GM19324 (cell line): ENCODE measurements around the gene MIA.
A peak's percentile ranks its signal among the peaks of the same experiment; 100 is the strongest.
"Not testable (repeated sequence)": the region's sequence is repeated elsewhere in the genome, so short reads cannot be mapped to it uniquely, and the experiment has no call there.

Experiments used
- ATAC-seq: cut with Tn5 transposase; IDR thresholded peaks from one replicate; pipeline ENCODE4 v1.9.1; 2021; ENCODE audit warnings: mild to moderate bottlenecking, moderate library complexity; ENCODE audit not compliant: unreplicated experiment, low FRiP score

The MIA gene

DNA sequence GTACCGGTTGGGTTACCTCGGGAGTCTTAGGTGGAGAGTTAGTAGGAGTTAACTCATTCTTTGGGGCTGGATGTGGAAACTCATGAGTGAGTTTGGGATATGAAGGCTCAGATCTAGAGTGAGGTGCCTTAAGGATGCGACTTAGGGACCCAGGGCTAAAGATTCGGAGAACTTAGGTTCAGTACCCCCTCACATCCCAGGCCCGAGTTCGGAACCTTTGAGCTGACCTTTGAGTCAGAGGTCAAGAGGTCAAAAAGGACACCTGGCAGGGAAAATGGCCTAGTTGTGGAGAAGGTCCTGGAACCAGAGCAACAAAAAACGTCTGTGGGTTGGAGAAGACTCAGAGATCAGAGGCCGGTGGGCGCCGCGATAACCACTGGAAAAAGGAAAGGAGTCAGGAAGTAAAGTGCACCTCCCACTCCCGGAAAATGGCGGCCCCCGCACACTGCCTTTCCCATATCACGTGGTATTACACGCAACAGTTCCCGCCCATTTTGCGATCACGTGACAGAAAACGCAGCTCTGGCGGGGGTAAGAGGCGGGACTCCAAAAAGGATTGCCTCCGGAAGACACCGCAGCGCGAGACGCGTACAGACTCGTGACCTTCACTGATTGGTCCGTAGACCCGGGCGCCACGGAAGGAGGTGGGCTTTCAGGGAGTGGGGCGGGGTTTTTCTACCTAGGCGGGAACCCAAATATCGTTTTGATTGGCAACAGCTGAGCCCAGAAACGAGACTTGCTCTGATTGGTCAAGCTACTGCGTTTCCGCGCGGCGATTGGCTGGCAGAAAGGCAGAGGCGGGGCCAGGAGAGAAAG is 25.1 kb upstream of the MIA start, which contains the start of gene ACTMAP:
Gene ACTMAP (minus strand): TSS at position 420 of the 816 bp plus-strand sequence. CDS start 674 bp downstream, outside the sequence.
- peak; percentile 86 for ATAC-seq

DNA sequence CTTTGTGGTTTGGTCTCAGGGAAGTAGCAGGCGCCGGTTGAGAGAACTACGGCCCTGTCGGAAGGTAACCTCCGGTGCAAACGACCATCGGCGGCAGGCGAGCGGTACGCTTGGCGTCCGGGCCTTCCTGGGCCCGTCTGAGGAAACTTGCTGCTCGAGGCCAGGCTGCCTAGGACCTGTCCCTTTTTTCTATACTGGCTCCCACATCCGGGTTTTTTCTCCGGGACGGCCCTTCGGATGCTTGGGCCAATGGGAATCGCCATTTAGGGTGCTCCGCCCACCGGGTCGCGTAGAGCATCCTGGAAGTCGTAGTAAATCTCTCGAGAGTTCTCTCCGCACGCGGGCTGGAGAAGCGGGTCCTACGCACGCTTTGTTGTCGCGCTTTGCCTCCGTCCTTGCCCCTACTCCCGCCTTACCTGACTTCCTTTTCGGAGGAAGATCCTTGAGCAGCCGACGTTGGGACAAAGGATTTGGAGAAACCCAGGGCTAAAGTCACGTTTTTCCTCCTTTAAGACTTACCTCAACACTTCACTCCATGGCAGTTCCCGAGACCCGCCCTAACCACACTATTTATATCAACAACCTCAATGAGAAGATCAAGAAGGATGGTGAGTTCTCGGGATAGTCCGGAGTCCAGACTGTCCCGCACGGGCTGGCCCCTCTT is 24.3 kb upstream of the MIA start, which contains the start of gene SNRPA:
Gene SNRPA (plus strand): TSS at position 330 of the 664 bp plus-strand sequence. CDS start 206 bp downstream, at position 536.
- ATAC-seq, result peak; percentile 76

DNA sequence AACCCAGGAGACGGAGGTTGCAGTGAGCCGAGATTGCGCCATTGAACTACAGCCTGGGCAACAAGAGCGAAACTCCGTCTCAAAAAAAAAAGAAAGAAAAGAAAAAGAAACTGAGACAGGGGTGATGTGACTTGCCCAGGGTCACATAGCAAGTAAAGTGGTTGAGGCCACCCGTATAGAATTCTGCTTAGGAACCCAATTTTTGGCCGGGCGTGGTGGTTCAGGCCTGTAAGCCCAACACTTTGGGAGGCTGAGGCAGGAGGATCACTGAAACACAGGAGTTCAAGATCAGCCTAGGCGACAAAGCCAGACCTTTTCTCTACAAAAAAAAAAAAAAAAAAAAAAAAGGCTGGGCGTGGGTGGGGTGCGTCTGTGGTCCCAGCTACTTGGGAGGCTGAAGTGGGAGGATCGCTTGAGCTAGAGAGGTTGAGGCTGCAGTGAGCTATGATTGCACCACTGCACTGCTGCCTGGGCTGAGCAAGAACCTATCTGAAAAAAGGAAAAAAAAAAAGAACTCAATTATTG is 23.0 kb upstream of the MIA start:
- ATAC-seq, result no peak

DNA sequence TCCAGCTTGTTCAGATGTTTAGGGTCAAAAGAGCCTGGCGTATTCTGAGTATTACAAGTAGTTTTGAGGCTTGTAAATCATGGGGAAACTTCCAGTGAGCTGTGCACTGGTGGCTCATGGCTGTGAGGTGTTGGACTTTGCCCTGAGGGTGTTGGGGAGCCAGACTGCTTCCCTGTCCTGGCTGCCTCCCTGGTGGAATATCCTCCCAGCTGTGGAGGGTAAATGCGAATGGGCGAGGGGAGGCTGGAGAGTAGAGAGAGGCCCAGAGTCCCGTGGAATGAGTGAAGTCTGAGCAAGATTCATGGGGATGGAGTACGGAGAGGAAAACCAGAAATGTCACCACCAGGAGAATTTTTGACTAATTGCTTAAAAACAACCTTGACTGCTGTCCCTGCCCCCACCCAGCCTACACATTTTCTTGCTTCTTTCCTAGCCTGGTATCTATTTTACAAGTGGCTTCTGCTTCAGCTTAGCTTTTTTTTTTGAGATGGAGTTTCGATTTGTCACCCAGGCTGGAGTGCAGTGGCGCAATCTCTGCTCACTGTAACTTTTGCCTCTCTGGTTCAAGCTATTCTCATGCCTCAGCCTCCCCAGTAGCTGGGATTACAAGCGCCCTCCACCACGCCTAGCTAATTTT is 20.6 kb upstream of the MIA start:
- ATAC-seq, result no peak

DNA sequence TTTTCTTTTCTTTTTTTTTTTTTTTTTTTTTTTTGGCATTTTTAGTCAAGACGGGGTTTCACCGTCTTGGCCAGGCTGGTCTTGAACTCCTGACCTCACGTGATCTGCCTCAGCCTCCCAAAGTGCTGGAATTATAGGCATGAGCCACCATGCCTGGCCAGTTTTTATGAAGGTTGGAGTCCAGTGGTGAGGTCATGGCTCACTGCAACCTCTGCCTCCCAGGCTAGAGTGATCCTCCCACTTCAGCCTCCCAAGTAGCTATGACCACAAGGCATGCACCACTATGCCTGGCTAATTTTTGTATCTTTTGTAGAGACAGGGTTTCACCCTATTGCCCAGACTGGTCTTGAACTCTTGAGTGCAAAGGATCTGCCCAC is 20.1 kb upstream of the MIA start:
- no peak for ATAC-seq

DNA sequence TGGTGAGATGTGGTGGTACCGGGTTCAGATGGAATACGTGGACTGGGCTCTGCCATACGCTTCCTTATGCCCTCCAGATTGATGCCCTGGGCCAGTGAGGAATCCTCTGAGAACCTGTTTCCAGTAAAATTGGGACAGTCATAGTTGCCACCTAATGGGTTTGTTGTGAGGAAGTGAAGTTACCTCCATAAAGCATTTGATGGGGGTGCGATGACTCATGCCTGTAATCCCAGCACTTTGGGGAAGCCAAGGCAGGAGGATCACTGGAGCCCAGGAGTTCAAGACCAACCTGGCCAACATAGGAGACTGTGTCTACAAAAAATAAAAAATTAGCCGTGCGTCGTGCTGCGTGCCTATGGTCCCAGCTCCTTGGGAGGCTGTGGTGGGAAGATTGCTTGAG is 19.5 kb upstream of the MIA start:
- ATAC-seq, result no peak

DNA sequence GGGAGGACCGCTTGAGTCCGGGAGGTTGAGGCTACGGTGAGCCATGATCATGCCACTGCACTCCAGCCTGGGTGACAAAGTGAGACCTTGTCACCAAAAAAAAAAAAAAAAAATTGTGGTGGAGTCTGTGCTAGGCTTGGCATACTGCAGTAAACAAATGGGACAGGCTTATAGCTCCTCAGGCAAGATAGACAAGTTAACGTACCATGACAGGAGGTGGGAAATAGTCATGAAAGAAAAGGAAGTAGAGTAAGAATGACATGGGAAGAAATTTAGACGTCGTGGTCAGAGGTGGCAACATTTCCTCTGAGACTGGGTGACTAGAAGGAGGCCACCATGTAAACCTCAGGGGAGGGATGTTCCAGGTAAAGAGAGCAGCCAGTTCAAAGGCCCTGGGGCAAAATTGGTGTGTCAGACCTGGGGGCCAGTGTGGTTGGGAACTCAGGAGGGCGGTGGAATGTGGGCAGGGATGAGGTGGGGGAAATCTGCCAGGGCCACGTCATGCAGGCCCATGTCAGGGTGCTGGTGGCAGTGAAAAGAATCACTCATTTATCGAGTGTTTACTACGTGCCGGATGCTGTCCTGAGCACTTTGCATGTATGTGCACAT is 18.7 kb upstream of the MIA start:
- ATAC-seq, result no peak

DNA sequence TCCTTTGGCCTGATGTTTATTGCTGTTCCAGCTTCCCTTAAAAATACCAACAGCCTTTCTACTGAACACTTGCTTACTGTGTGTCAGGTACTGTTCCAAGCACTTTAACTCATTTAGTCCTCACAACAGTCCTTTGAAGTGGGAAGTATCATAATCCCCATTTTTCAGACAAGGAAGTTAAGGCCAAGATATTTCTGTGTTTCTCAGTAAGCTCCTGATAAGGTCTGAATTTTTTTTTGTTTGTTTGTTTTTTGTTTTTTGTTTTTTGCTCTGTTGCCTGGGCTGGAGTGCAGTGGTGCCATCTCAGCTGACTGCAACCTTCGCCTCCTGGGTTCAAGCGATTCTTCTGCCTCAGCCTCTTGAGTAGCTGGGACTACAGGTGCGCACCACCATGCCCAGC is 16.8 kb upstream of the MIA start:
- ATAC-seq, result no peak

DNA sequence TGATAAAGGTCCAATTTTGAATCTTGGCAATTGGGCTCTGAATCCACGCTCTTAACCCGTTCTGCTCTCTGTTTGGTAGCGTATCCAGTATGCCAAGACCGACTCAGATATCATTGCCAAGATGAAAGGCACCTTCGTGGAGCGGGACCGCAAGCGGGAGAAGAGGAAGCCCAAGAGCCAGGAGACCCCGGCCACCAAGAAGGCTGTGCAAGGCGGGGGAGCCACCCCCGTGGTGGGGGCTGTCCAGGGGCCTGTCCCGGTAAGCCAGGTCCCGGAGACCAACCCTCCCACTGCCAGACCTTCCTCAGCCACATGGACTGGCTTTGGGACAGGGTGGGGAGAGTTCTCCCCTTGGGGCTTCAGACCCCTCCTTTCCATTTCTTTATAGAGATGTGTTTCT is 16.0 kb upstream of the MIA start:
- no peak for ATAC-seq

DNA sequence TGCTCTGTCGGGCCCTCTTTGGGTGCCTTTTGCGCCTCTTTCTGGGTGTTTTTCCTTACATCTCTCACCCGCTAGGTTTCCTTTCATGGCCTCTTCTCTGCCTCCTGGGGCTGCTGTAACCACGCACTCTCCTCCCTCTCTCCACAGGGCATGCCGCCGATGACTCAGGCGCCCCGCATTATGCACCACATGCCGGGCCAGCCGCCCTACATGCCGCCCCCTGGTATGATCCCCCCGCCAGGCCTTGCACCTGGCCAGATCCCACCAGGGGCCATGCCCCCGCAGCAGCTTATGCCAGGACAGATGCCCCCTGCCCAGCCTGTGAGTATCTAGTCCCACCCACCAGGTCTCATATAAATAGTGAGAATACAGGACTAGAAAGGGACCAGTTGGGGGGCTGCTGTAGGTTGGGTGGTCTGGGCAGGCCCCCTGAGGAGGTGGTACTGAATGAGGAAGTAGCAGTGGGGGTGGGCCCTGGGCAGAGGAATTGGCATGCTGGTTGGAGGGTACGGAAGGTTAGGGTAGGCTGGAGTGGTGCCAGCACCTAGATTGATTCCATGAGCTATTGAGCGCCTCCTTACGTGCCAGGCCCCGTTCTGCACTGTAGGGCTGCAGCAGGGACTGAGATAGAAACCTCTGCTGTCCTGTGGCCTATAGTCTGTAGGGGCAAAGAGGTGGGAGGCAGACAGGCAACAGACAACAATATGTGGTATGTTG is 12.4 kb upstream of the MIA start:
- ATAC-seq, result no peak

DNA sequence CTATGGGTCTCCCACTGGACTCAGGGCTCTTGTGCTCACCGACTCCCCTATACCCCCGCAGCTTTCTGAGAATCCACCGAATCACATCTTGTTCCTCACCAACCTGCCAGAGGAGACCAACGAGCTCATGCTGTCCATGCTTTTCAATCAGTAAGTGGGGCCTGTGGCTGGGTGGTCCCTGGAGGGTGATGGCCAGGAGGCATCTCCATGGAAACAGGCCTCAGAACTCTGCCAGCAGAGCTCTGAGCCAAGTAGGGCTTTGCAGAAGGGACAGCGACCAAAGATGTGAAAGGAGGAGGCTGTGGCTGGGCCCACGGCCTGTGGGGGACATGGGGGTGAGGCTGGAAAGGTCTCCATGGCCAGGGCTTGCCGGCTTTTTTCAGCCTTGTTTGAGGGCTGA is 11.8 kb upstream of the MIA start:
- no peak for ATAC-seq

DNA sequence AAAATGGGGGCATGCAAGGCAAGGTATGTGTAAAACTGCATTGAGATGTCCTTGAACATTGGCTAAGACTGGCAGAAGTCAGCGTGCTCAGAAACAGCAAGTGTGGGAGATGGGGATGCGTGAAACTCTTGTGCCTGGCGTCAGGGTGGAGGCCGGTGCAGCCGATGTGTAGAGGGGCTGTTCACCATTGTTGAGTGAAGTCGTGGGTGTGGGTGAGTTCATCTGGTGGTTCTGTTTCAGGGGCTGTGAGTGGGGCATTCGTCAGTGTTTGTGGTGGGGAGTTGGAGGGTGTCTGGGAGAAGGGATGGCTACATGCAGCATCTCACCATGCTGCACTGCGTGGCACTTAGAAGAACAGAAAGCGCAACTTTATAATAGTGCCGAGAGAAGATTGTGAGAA is 11.4 kb upstream of the MIA start:
- ATAC-seq, result no peak

DNA sequence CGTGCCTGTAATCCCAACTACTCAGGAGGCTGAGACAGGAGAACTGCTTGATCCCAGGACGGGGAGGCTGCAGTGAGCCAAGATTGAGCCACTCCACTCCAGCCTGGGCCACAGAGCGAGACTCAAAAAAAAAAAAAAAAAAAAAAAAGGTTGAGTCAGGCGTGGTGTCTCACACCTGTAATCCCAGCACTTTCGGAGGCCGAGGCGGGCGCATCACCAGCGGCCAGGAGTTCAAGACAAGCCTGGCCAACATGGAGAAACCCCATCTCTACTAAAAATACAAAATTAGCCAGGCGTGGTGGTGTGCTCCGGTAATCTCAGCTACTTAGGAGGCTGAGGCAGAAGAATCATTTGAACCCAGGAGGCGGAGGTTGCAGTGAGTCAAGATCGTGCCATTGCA is 8.9 kb upstream of the MIA start:
- ATAC-seq, result not testable (repeated sequence)

DNA sequence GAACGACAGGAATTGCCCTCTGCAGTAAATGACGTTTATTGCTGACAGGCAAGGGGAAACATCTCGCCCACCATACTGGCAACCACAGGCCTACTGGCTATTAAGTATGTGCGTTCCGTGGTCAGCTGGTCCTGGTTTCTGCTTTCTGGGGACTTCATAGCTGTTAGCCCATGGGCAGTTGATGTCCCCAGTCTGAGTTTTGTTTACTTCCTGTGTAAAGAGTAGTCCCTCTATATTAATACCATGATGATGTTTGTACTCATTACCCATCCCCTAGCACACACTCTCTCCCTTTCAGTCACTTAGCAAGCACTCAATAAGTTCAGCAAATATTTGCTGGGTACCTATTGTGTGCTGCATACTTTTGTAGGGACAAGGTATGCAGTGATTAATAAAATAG is 6.5 kb upstream of the MIA start:
- no peak for ATAC-seq

DNA sequence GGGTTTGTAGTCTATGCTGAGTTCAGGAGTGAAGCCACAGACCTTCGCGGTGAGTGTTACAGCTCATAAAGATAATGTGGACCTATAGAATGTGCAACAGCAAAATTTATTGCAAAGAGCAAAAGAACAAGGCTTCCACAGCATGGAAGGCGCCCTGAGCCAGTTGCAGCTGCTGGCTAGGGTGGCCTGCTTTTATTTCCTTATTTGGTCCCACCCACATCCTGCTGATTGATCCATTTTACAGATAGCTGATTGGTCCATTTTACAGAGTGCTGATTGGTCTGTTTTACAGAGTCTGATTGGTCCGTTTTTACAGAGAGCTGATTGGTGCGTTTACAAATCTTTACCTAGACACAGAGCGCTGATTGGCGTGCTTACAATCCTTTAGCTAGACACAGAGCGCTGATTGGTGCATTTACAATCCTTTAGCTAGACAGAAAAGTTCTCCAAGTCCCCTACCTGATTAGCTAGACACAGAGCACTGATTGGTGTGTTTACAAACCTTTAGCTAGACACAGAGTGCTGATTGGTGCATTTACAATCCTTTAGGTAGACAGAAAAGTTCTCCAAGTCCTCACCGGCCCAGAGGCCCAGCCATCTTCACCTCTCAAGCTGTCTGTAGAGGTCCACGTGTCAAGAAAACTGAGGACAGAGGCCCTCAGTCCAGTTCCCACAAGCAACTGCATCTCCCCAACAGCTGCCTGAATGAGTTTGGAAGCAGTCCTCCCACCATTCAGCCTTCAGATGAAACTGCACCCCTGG is 4.0 kb upstream of the MIA start:
- ATAC-seq, result not testable (repeated sequence)

DNA sequence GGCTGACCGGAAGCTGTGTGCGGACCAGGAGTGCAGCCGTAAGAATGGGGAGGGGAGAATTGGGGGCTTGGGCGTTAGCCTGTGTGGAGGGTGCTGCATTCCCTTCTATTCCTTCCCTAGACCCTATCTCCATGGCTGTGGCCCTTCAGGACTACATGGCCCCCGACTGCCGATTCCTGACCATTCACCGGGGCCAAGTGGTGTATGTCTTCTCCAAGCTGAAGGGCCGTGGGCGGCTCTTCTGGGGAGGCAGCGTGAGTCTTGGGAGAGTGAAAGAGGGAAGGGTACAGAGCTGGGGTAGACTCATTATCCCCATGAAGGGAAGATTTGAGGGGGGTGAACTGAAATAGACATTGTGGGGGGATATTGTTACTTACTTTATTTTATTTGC is 306 bp downstream of the MIA start:
- ATAC-seq, result no peak

DNA sequence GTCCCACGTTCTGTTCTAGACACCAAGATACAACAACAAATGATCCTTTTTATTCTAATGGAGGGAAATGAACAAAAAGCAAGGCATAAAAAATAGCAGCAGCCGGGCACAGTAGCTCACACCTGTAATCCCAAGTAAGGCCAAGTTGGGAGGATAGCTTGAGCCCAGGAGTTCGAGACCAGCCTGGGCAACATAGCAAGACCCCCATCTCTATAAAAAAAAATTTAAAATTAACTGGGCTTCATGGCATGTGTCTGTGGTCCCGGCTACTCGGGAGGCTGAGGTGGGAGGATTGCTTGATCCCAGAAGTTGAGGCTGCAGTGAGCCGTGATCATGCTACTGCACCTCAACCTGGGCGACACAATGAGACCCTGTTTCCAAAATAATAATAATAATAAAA is 1.0 kb downstream of the MIA start:
- ATAC-seq, result no peak

DNA sequence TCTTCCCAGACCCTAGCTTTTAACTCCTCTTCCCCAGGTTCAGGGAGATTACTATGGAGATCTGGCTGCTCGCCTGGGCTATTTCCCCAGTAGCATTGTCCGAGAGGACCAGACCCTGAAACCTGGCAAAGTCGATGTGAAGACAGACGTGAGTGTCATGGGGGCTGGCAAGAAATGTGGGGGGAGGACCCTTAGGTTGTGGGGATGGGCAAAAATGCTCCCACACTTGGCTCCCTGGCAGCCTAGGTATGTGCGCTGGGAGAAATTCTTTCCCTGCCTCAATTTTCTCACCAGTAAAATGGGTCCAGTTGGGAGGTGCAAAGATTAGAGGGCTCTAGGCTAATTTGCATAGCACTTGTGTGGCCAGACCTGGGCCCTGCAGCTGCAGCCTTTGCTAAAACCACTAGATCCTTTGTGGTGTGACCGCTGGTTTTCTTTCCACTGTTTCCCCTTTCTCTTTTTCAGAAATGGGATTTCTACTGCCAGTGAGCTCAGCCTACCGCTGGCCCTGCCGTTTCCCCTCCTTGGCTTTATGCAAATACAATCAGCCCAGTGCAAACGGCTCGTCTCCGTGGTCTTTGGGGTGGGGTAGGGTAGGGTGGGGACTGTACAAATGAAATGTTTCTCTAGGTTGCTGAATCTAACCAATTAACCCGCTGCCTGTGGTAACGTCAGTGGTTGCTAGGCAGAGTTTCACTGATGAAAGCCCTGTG is 1.8 kb downstream of the MIA start:
- peak; percentile 76 for ATAC-seq

DNA sequence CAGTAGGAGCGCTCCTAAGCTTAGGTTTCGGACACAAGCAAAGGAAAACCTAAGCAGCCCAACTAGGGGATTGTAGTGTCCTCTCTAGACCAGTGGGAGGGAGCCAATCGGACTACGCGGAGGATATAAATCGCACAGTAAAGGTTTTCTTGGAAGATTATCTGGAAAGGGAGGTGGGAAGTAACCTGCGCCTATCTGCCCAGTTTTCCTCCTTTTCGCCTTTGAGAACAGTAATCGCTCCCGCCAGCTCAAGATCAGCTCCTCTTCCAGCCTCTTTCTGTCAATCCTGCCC is 2.3 kb downstream of the MIA start:
- ATAC-seq, result no peak
